ENCODE data around the gene GKAP1.

The GKAP1 gene

DNA sequence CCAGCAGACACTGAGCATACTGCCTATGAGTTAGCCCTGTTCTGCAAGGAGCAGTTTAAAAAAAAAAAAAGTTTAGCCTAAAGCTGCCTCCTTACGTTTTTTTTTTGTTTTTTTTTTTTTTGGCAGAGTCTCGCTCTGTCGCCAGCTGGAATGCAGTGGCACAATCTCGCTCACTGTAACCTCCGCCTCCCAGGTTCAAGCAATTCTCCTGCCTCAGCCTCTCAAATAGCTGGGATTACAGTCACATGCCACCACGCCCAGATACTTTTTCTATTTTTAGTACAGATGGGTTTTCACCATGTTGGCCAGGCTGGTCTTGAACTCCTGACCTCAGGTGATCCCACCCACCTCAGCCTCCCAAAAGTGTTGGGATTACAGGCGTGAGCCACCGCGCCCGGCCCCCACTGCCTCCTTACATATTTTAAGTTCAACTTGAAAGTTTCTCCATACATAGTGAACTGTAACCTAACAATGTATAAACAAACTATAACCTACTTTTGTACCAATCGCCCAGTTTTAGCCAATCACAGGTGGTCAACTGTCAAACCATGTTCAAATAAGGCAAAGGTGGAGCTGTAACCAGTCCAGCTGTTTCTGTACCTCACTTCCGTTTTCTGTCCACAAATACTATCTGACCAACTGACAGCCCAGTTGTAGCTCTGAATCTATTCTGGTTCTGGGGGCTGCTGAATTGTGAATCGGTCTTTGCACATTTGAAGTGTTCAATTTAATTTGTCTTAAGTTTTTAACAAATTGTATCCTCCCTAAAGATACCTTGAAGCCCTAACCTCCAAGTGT, 17.1 kb downstream of the GKAP1 start:
- Histone ChIP-seq H3K27ac (ENCODE audit: low read depth in 2 of 2, low read length in 2 of 2) (no peak overlapping the region), H3K9me3 (ENCODE audit: control insufficient read depth in 2 of 2, low read length in 2 of 2) (no peaks in the 10 kb centered on the region), H3K9ac (ENCODE audit: low read depth in 1 of 2, low read length in 2 of 2) (no peak overlapping the region), H3K4me3 (ENCODE audit: low read length in 2 of 2) (no peak overlapping the region), H3K4me1 (ENCODE audit: control insufficient read depth in 2 of 2, insufficient read depth in 2 of 2, low read length in 2 of 2) (no peaks in the 10 kb centered on the region), H3K27me3 (ENCODE audit: control insufficient read depth in 2 of 2, insufficient read depth in 2 of 2, low read length in 2 of 2) (no peaks in the 10 kb centered on the region), H3K36me3 (ENCODE audit: control insufficient read depth in 2 of 2, insufficient read depth in 2 of 2, low read length in 2 of 2) (peaks cover 10 to 11% of the 10 kb centered on the region in 2 donors)

DNA sequence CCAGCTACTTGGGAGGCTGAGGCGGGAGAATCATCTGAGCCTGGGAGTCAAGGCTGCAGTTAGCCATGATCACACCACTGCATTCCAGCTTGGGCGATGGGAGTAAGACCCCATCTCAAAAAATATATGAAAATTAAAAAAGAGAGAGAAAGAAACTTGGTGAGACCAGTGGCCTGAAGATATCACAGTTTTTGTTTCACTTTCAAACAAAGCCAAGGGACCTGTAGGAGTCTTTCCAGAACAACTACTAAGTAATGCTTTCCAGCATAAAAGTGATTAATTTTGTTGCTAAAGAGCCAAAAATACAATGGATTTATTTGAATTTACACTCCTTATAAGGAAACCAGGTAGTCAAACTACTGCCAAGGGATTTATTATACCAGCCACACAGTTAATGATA, 23.5 kb downstream of the GKAP1 start:
- no peak overlapping the region for H3K9ac ChIP-seq (ENCODE audit: low read depth in 1 of 2, low read length in 2 of 2)
- no peak overlapping the region for H3K4me3 ChIP-seq (ENCODE audit: low read length in 2 of 2)
- H3K4me1 ChIP-seq (ENCODE audit: control insufficient read depth in 2 of 2, insufficient read depth in 2 of 2, low read length in 2 of 2), result no peaks in the 10 kb centered on the region
- H3K27me3 ChIP-seq (ENCODE audit: control insufficient read depth in 2 of 2, insufficient read depth in 2 of 2, low read length in 2 of 2), result no peaks in the 10 kb centered on the region
- H3K36me3 ChIP-seq (ENCODE audit: control insufficient read depth in 2 of 2, insufficient read depth in 2 of 2, low read length in 2 of 2), result peaks cover 10 to 11% of the 10 kb centered on the region in 2 donors
- H3K9me3 ChIP-seq (ENCODE audit: control insufficient read depth in 2 of 2, low read length in 2 of 2), result no peaks in the 10 kb centered on the region
- H3K27ac ChIP-seq (ENCODE audit: low read depth in 2 of 2, low read length in 2 of 2), result no peak overlapping the region

GRCh38 chr9:83792746-83793145, 24.8 kb downstream of the GKAP1 start:
- Histone ChIP-seq H3K9me3 (ENCODE audit: control insufficient read depth in 2 of 2, low read length in 2 of 2) (no peaks in the 10 kb centered on the region), H3K4me1 (ENCODE audit: control insufficient read depth in 2 of 2, insufficient read depth in 2 of 2, low read length in 2 of 2) (no peaks in the 10 kb centered on the region), H3K9ac (ENCODE audit: low read depth in 1 of 2, low read length in 2 of 2) (no peak overlapping the region), H3K4me3 (ENCODE audit: low read length in 2 of 2) (no peak overlapping the region), H3K36me3 (ENCODE audit: control insufficient read depth in 2 of 2, insufficient read depth in 2 of 2, low read length in 2 of 2) (peaks cover 4 to 8% of the 10 kb centered on the region in 2 donors), H3K27ac (ENCODE audit: low read depth in 2 of 2, low read length in 2 of 2) (no peak overlapping the region), H3K27me3 (ENCODE audit: control insufficient read depth in 2 of 2, insufficient read depth in 2 of 2, low read length in 2 of 2) (no peaks in the 10 kb centered on the region)

DNA sequence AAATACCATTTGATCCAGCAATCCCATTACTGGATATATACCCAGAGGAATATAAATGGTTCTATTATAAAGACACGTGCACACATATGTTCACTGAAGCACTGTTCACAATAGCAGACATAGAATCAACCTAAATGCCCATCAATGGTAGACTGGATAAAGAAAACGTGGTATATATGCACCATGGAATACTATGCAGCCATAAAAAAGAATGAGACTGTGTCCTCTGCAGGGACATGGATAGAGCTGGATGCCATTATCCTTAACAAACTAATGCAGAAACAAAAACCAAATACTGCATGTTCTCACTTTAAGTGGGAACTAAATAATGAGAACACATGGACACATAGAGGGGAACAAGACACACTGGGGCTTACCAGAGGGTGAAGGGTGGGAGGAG, 39.4 kb downstream of the GKAP1 start:
- H3K4me3 ChIP-seq (ENCODE audit: low read length in 2 of 2), result no peak overlapping the region
- no peaks in the 10 kb centered on the region for H3K4me1 ChIP-seq (ENCODE audit: control insufficient read depth in 2 of 2, insufficient read depth in 2 of 2, low read length in 2 of 2)
- no peaks in the 10 kb centered on the region for H3K9me3 ChIP-seq (ENCODE audit: control insufficient read depth in 2 of 2, low read length in 2 of 2)
- H3K36me3 ChIP-seq (ENCODE audit: control insufficient read depth in 2 of 2, insufficient read depth in 2 of 2, low read length in 2 of 2), result peaks cover 0 to 2% of the 10 kb centered on the region in 2 donors
- H3K27ac ChIP-seq (ENCODE audit: low read depth in 2 of 2, low read length in 2 of 2), result no peak overlapping the region
- H3K9ac ChIP-seq (ENCODE audit: low read depth in 1 of 2, low read length in 2 of 2), result no peak overlapping the region
- H3K27me3 ChIP-seq (ENCODE audit: control insufficient read depth in 2 of 2, insufficient read depth in 2 of 2, low read length in 2 of 2), result no peaks in the 10 kb centered on the region

- Histone ChIP-seq H3K27ac (ENCODE audit: low read depth in 2 of 2, low read length in 2 of 2) (no peak overlapping the region), H3K27me3 (ENCODE audit: control insufficient read depth in 2 of 2, insufficient read depth in 2 of 2, low read length in 2 of 2) (no peaks in the 10 kb centered on the region), H3K4me3 (ENCODE audit: low read length in 2 of 2) (no peak overlapping the region), H3K9me3 (ENCODE audit: control insufficient read depth in 2 of 2, low read length in 2 of 2) (no peaks in the 10 kb centered on the region), H3K36me3 (ENCODE audit: control insufficient read depth in 2 of 2, insufficient read depth in 2 of 2, low read length in 2 of 2) (no peaks in the 10 kb centered on the region), H3K9ac (ENCODE audit: low read depth in 1 of 2, low read length in 2 of 2) (no peak overlapping the region), H3K4me1 (ENCODE audit: control insufficient read depth in 2 of 2, insufficient read depth in 2 of 2, low read length in 2 of 2) (no peaks in the 10 kb centered on the region)
Measured at GRCh38 chr9:83775932-83776331, 41.6 kb downstream of the GKAP1 start.

- Histone ChIP-seq H3K4me3 (ENCODE audit: low read length in 2 of 2) (no peak overlapping the region), H3K9me3 (ENCODE audit: control insufficient read depth in 2 of 2, low read length in 2 of 2) (no peaks in the 10 kb centered on the region), H3K27me3 (ENCODE audit: control insufficient read depth in 2 of 2, insufficient read depth in 2 of 2, low read length in 2 of 2) (no peaks in the 10 kb centered on the region), H3K27ac (ENCODE audit: low read depth in 2 of 2, low read length in 2 of 2) (no peak overlapping the region), H3K4me1 (ENCODE audit: control insufficient read depth in 2 of 2, insufficient read depth in 2 of 2, low read length in 2 of 2) (no peaks in the 10 kb centered on the region), H3K9ac (ENCODE audit: low read depth in 1 of 2, low read length in 2 of 2) (no peak overlapping the region), H3K36me3 (ENCODE audit: control insufficient read depth in 2 of 2, insufficient read depth in 2 of 2, low read length in 2 of 2) (no peaks in the 10 kb centered on the region)
Measured at GRCh38 chr9:83772860-83773259, 44.7 kb downstream of the GKAP1 start.

GRCh38 chr9:83765376-83765775, 52.2 kb downstream of the GKAP1 start:
- H3K27me3 ChIP-seq (ENCODE audit: control insufficient read depth in 2 of 2, insufficient read depth in 2 of 2, low read length in 2 of 2), result no peaks in the 10 kb centered on the region
- no peaks in the 10 kb centered on the region for H3K36me3 ChIP-seq (ENCODE audit: control insufficient read depth in 2 of 2, insufficient read depth in 2 of 2, low read length in 2 of 2)
- H3K9ac ChIP-seq (ENCODE audit: low read depth in 1 of 2, low read length in 2 of 2), result no peak overlapping the region
- no peaks in the 10 kb centered on the region for H3K4me1 ChIP-seq (ENCODE audit: control insufficient read depth in 2 of 2, insufficient read depth in 2 of 2, low read length in 2 of 2)
- no peak overlapping the region for H3K27ac ChIP-seq (ENCODE audit: low read depth in 2 of 2, low read length in 2 of 2)
- no peak overlapping the region for H3K4me3 ChIP-seq (ENCODE audit: low read length in 2 of 2)
- H3K9me3 ChIP-seq (ENCODE audit: control insufficient read depth in 2 of 2, low read length in 2 of 2), result no peaks in the 10 kb centered on the region

GRCh38 chr9:83754383-83754977, 63.1 kb downstream of the GKAP1 start:
- Histone ChIP-seq H3K4me1 (ENCODE audit: control insufficient read depth in 2 of 2, insufficient read depth in 2 of 2, low read length in 2 of 2) (no peaks in the 10 kb centered on the region), H3K27ac (ENCODE audit: low read depth in 2 of 2, low read length in 2 of 2) (no peak overlapping the region), H3K4me3 (ENCODE audit: low read length in 2 of 2) (no peak overlapping the region), H3K9ac (ENCODE audit: low read depth in 1 of 2, low read length in 2 of 2) (no peak overlapping the region), H3K27me3 (ENCODE audit: control insufficient read depth in 2 of 2, insufficient read depth in 2 of 2, low read length in 2 of 2) (no peaks in the 10 kb centered on the region), H3K36me3 (ENCODE audit: control insufficient read depth in 2 of 2, insufficient read depth in 2 of 2, low read length in 2 of 2) (peaks cover 0 to 6% of the 10 kb centered on the region in 2 donors), H3K9me3 (ENCODE audit: control insufficient read depth in 2 of 2, low read length in 2 of 2) (no peaks in the 10 kb centered on the region)

DNA sequence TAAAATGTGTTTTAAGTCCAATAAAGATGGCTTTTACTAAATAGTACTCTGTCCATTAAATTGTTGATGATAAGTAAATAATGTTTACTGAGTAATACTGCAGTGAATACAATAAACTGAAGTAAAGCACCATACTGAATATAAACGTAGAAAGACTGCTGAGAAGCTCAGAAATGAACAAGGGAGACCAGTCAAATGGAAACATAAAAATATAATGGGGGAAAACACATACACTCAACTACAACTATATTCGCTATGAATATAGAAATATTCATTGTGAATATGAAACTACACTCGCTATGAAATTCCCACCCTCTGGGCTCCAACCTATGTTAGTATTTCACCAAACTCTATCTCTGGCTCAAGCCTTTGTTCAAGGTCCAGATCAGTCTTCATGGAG, 67.9 kb downstream of the GKAP1 start:
- H3K27ac ChIP-seq (ENCODE audit: low read depth in 2 of 2, low read length in 2 of 2), result no peak overlapping the region
- peaks cover 0 to 6% of the 10 kb centered on the region in 2 donors for H3K36me3 ChIP-seq (ENCODE audit: control insufficient read depth in 2 of 2, insufficient read depth in 2 of 2, low read length in 2 of 2)
- H3K27me3 ChIP-seq (ENCODE audit: control insufficient read depth in 2 of 2, insufficient read depth in 2 of 2, low read length in 2 of 2), result no peaks in the 10 kb centered on the region
- no peaks in the 10 kb centered on the region for H3K4me1 ChIP-seq (ENCODE audit: control insufficient read depth in 2 of 2, insufficient read depth in 2 of 2, low read length in 2 of 2)
- H3K4me3 ChIP-seq (ENCODE audit: low read length in 2 of 2), result no peak overlapping the region
- no peak overlapping the region for H3K9ac ChIP-seq (ENCODE audit: low read depth in 1 of 2, low read length in 2 of 2)
- H3K9me3 ChIP-seq (ENCODE audit: control insufficient read depth in 2 of 2, low read length in 2 of 2), result no peaks in the 10 kb centered on the region

GRCh38 chr9:83744206-83744605, 73.4 kb downstream of the GKAP1 start:
- H3K27ac ChIP-seq (ENCODE audit: low read depth in 2 of 2, low read length in 2 of 2), result no peak overlapping the region
- H3K4me1 ChIP-seq (ENCODE audit: control insufficient read depth in 2 of 2, insufficient read depth in 2 of 2, low read length in 2 of 2), result no peaks in the 10 kb centered on the region
- H3K4me3 ChIP-seq (ENCODE audit: low read length in 2 of 2), result no peak overlapping the region
- no peaks in the 10 kb centered on the region for H3K36me3 ChIP-seq (ENCODE audit: control insufficient read depth in 2 of 2, insufficient read depth in 2 of 2, low read length in 2 of 2)
- H3K27me3 ChIP-seq (ENCODE audit: control insufficient read depth in 2 of 2, insufficient read depth in 2 of 2, low read length in 2 of 2), result no peaks in the 10 kb centered on the region
- no peaks in the 10 kb centered on the region for H3K9me3 ChIP-seq (ENCODE audit: control insufficient read depth in 2 of 2, low read length in 2 of 2)
- H3K9ac ChIP-seq (ENCODE audit: low read depth in 1 of 2, low read length in 2 of 2), result no peak overlapping the region

All from mucosa of rectum (tissue), 2 donors.